HG03460 (cell line): ENCODE data around the gene MBNL2.
A peak's percentile ranks its signal among the peaks of the same experiment; 100 is the strongest.

Experiments
- ATAC-seq: cut with Tn5 transposase; IDR thresholded peaks from one replicate; pipeline ENCODE4 v1.9.1; 2021; ENCODE audit not compliant: unreplicated experiment

The MBNL2 gene

GRCh38 chr13:97249796-97250495, 27.8 kb downstream of the MBNL2 start:
- no peak for ATAC-seq

- no peak for ATAC-seq
Observed at GRCh38 chr13:97250560-97250959, 28.4 kb downstream of the MBNL2 start.

GRCh38 chr13:97252735-97253134, 30.6 kb downstream of the MBNL2 start:
- ATAC-seq: no peak

GRCh38 chr13:97253581-97254293, 31.6 kb downstream of the MBNL2 start:
- ATAC-seq: no peak

GRCh38 chr13:97254816-97255215, 32.7 kb downstream of the MBNL2 start:
- no peak for ATAC-seq

GRCh38 chr13:97255515-97256021, 33.4 kb downstream of the MBNL2 start:
- no peak for ATAC-seq

GRCh38 chr13:97256343-97256783, 34.2 kb downstream of the MBNL2 start:
- ATAC-seq: no peak

GRCh38 chr13:97257228-97257755, 35.2 kb downstream of the MBNL2 start:
- no peak for ATAC-seq

- peak; percentile 74 for ATAC-seq
Observed at GRCh38 chr13:97257800-97258799, 36.0 kb downstream of the MBNL2 start.

GRCh38 chr13:97258801-97259200, 36.7 kb downstream of the MBNL2 start:
- ATAC-seq: peak; percentile 9

- ATAC-seq: no peak
Observed at GRCh38 chr13:97259410-97259797, 37.3 kb downstream of the MBNL2 start.

GRCh38 chr13:97259798-97260714, 37.9 kb downstream of the MBNL2 start:
- ATAC-seq: no peak

GRCh38 chr13:97261254-97262005, 39.3 kb downstream of the MBNL2 start:
- peak; percentile 62 for ATAC-seq

GRCh38 chr13:97262058-97262457, 39.9 kb downstream of the MBNL2 start:
- no peak for ATAC-seq

GRCh38 chr13:97263160-97263559, 41.0 kb downstream of the MBNL2 start:
- no peak for ATAC-seq

- ATAC-seq: no peak
Observed at GRCh38 chr13:97264663-97265062, 42.5 kb downstream of the MBNL2 start.

GRCh38 chr13:97266332-97266731, 44.2 kb downstream of the MBNL2 start:
- ATAC-seq: no peak

GRCh38 chr13:97266772-97267417, 44.8 kb downstream of the MBNL2 start:
- no peak for ATAC-seq
